ENCODE data around the gene NPBWR2.

NPBWR2 gene

DNA sequence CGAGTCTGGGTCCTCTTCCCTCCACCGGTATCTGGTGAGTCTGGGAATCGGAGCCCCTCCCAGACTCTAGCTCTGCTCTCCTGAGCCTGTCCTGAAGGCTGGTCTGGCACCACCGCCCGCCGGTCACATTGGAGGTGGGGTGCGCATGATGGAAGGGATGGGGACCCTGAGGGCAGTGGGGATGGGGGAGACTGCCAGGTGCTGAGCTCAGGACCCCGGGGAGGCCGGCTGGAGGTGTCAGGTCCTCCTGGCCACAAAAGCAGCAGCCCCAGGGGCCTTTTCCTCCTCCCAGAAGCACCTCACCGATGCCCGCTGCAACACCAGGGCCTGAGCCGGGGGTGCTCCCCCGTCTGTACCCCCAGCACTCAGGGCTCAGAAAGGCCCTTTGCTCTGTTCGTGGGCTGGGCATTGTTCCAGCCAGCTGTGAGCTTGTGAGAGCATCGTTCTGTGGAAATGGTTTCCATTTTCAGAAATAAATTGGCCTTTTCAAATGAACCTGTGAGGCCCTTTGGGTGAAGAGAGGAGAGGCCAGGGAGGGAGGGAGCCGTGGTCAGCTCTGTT, 2.5 kb upstream of the NPBWR2 start:
- TF ChIP-seq, protein P1, sequence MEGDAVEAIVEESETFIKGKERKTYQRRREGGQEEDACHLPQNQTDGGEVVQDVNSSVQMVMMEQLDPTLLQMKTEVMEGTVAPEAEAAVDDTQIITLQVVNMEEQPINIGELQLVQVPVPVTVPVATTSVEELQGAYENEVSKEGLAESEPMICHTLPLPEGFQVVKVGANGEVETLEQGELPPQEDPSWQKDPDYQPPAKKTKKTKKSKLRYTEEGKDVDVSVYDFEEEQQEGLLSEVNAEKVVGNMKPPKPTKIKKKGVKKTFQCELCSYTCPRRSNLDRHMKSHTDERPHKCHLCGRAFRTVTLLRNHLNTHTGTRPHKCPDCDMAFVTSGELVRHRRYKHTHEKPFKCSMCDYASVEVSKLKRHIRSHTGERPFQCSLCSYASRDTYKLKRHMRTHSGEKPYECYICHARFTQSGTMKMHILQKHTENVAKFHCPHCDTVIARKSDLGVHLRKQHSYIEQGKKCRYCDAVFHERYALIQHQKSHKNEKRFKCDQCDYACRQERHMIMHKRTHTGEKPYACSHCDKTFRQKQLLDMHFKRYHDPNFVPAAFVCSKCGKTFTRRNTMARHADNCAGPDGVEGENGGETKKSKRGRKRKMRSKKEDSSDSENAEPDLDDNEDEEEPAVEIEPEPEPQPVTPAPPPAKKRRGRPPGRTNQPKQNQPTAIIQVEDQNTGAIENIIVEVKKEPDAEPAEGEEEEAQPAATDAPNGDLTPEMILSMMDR (IDR thresholded peaks at IDR 0.05; ENCODE audit: insufficient read depth, low read depth, low read length, missing control alignments), result no peak
- no peak for DNase-seq (ENCODE audit: low read depth)
- H3K4me3 ChIP-seq (ENCODE audit: low read depth, low read length), result no peak overlapping the region

DNA sequence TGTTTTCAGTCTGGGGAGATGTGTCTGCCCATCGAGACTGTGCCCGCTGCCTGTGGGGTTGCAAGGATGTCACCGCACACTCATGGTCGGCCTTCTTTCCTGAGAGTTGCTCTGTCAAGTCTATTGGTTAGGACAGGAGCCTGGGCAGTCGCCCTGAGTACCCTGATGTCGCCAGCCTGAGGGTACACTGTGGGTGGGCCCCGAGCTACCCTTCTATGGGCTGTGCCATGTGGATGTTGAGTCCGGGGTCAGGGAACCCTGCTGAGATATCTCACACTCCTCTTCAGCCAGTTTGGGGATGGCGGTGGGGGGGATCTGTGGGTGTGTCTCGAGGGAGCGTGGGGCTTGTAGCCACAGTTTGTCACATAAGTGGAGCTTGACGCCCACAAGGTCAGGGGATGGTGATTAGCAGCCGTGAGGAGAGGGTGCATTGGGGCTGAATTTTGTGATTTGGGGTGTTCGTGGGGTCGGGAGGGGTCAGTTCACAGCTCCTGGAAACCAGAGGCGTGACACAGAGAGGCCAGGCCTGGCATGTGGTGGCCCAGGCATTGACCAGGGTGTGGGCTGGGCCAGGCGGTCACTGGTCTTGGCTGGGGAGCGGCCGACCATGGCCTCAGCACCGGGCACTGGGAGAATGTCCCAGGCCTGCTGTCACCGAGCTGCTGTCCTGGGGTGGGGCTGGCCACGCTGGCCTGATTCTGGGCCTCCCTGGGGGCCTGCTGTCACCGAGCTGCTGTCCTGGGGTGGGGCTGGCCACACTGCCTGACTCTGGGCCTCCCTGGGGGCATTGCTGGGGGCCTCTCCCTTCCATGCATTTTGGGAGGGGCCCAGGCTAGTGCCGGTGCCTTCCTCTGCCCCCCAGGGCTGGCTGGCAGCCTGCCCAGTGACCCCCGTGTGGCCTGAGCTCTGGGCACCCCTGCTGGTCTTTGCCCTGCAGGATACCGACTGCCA, 1.6 kb upstream of the NPBWR2 start:
- H3K4me3 ChIP-seq (ENCODE audit: low read depth, low read length), result no peak overlapping the region
- no peak for DNase-seq (ENCODE audit: low read depth)
- TF ChIP-seq, protein P1 (IDR thresholded peaks at IDR 0.05; ENCODE audit: insufficient read depth, low read depth, low read length, missing control alignments), result no peak

DNA sequence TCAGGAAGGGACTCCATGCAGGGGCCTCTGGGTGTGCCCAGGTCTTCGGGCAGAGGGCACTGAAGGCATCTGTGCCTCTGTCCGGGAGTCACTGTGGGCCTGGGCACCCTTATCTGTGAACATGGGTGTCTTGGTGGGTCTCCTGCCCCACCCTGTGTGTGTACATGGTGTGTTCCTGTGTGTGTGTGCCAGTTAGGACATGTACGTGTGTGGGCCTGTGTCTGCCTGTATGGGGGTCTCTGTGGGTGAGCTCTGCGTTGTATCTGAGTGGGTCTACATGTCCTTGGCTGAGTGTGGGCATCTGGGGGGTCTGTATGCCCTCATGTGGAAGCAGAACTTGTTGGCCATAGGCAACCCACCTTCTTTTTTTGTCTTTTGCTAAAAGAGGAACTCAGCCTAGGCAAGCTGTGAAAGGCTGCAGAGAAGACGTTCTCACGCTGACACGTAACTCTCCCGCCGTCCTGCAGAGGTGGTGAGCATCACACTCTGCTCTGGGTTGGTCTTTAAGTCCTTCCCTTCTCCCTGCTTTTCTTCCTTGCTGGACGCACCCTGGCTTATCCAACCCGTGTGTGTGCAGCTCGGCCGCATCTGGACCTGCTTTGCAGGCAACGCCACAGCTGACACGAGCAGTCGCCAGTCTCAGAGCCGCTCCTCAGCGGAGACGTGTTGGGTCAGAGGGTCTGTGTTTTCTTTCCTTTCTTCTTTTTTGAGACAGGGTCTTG, 532 bp upstream of the NPBWR2 start:
- TF ChIP-seq, protein P1 (IDR thresholded peaks at IDR 0.05; ENCODE audit: insufficient read depth, low read depth, low read length, missing control alignments), result no peak
- no peak for DNase-seq (ENCODE audit: low read depth)
- H3K4me3 ChIP-seq (ENCODE audit: low read depth, low read length), result no peak overlapping the region

DNA sequence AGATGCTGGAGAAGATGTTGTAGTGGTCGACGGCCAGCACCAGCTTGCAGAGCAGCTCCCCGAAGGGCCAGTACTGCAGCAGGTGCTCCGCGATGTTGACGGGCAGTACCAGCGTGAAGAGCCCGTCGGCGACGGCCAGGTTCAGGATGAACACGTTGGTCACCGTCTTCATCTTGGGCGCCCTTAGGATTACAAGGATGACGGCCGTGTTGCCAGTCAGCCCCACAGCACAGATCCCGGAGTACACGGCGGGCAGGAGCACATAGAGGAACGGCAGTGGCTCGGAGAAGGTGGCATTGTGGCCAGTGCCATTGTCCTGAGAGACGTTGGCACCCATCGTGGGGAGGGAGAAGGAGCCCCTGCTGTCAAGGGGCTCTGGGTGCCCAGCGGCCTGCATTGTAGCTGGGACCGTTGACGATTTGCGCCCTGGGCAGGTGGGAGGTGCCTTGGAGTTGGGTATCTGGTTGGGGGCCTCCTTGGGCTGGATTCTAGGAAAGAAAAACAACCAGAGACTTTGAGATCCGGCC, 867 bp downstream of the NPBWR2 start:
- no peak for DNase-seq (ENCODE audit: low read depth)
- TF ChIP-seq, protein P1 (IDR thresholded peaks at IDR 0.05; ENCODE audit: insufficient read depth, low read depth, low read length, missing control alignments), result no peak
- H3K4me3 ChIP-seq (ENCODE audit: low read depth, low read length), result no peak overlapping the region

DNA sequence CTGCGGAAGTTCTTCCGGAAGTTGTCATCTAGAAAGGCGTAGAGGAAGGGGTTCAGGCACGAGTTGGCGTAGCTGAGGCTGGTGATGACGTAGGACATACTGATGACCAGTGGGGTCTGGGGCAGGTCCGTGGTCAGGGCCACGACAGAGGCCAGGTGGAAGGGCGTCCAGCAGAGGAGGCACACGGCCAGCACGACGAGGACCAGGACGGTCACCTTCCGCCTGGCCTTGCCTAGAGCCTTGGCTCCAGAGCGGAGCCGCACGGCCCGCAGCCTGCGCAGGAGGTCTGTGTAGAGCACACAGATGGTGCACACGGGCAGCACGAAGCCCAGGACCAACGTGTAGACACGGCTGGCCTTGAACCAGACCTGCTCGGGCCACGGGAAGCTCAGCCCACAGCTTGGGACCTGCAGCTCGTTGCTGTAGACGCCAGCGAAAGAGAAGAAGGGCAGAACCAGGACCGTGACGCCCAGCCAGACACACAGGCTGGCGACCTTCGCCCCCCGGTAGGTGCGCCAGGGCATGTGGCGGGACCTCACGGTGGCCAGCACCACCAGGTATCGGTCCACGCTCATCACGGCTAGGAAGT, 1.4 kb downstream of the NPBWR2 start:
- TF ChIP-seq, protein P1 (IDR thresholded peaks at IDR 0.05; ENCODE audit: insufficient read depth, low read depth, low read length, missing control alignments), result no peak
- no peak for DNase-seq (ENCODE audit: low read depth)
- H3K4me3 ChIP-seq (ENCODE audit: low read depth, low read length), result no peak overlapping the region

DNA sequence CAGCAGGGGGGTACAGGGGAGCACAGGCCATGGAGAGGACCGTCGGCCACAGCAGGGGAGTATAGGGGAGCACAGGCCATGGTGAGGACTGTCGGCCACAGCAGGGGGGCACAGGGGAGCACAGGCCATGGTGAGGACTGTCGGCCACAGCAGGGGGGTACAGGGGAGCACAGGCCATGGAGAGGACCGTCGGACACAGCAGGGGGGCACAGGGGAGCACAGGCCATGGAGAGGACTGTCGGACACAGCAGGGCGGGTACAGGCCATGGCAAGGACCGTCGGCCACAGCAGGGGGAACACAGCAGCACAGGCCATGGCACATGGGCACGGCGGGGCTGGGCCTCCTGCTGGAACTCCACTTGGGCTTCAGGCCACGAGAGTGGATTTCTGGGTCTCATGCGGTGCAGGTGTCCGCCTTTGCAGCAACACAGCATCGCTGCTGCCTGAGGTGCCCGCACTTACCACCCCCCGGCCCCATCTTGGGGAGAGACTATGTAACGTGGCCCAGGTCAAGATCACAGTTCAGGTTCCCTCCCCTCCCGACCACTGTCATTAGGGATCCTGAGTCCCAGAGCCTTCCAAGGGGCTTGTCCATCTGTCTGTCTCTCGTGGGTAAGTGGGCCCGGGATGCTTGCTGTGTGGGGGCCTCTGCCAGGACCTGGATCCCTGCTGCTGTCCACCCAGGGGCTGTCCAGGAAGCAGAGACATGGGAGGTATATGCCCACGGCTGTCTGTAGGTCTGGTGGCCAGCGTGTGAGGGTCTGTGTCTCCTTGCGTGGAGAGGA, 2.5 kb downstream of the NPBWR2 start:
- DNase-seq (ENCODE audit: low read depth), result no peak
- TF ChIP-seq, protein P1 (IDR thresholded peaks at IDR 0.05; ENCODE audit: insufficient read depth, low read depth, low read length, missing control alignments), result no peak

More for the DNA sequence above, 2.5 kb downstream of the NPBWR2 start:
- no peak overlapping the region for H3K4me3 ChIP-seq (ENCODE audit: low read depth, low read length)

Data from GM12865 (cell line).